Uterus (tissue), 4 donors: Measurements from ENCODE around the gene EVI5. TPM values are rescaled to one million over a fixed set of nuclear protein-coding genes. Genes with fewer than 3 reads are reported as not detected.
A peak's percentile ranks its signal among the peaks of the same experiment; 100 is the strongest.
"Not testable (repeated sequence)": the region's sequence is repeated elsewhere in the genome, so short reads cannot be mapped to it uniquely, and the experiment has no call there.

Source experiments
- DNase-seq, 2 donors: peaks; one replicate each; pipeline ENCODE4 v3.0.0-alpha.2; 2019 to 2020
- H3K27ac ChIP-seq, 2 donors: fragments of 200-600 bp; sonication (generic); 1 replicate in 1 of 2; 2 replicates in 1 of 2; pipeline ENCODE4 v1.5.1; 2016 to 2018
- H3K27me3 ChIP-seq, 2 donors: fragments of 200-600 bp; sonication (generic); one replicate each; pipeline ENCODE4 v1.5.1; 2018 to 2019; ENCODE audit warnings: control low read depth in 1 of 2
- H3K36me3 ChIP-seq, 2 donors: fragments of 200-600 bp; sonication (generic); one replicate each; pipeline ENCODE4 v1.5.1; 2019; ENCODE audit warnings: control low read depth in 1 of 2
- H3K4me1 ChIP-seq, 2 donors: fragments of 200-600 bp; sonication (generic); one replicate each; pipeline ENCODE4 v1.5.1; 2018 to 2019; ENCODE audit warnings: control low read depth in 1 of 2
- H3K4me3 ChIP-seq, 2 donors: fragments of 200-600 bp; sonication (generic); 1 replicate in 1 of 2; 2 replicates in 1 of 2; pipeline ENCODE4 v1.5.1; 2018 to 2019; ENCODE audit warnings: mild to moderate bottlenecking in 1 of 2
- H3K9me3 ChIP-seq, 2 donors: fragments of 200-600 bp; sonication (generic); one replicate each; pipeline ENCODE4 v1.5.1; 2019; ENCODE audit warnings: control low read depth in 1 of 2
- POLR2A ChIP-seq, 2 donors: fragments of 450-650 bp; IDR thresholded peaks; one replicate each; pipeline ENCODE4 v1.6.1; 2016; ENCODE audit warnings: antibody characterized with exemption in 2 of 2, mild to moderate bottlenecking in 1 of 2, moderate library complexity in 1 of 2
- intact Hi-C: fragments of 100-400 bp; cut with DNase I; formaldehyde crosslinking; loops from one replicate; pipeline ENCODE4 v1.15.1; 2023; ENCODE audit warnings: low total_unique reads
- total RNA-seq, 4 donors: library from RNA; depleted of rRNA in 3 of 4; stranded (reverse); fragments of >200 nt in 3 of 4; gene quantifications; one replicate each; pipeline versions ENCODE4 v1.1.0 to v1.2.4, GENCODE V29; 2014 to 2023
- TF ChIP-seq, protein P1 (sequence below), 4 experiments: fragments of 200-600 bp in 2 of 4; fragments of 450-650 bp in 2 of 4; sonication (generic) in 2 of 4; IDR thresholded peaks; one replicate each; pipeline ENCODE4 v1.5.1; 2016 to 2019; ENCODE audit warnings: antibody characterized with exemption in 4 of 4, mild to moderate bottlenecking in 2 of 4, moderate library complexity in 1 of 4
- donor health status: DM: yes; HTN: yes; CAD: no.

The EVI5 gene
- total RNA-seq, 4 donors from 2014 or later, result 53.0 to 112 (median 58.4) TPM

DNA sequence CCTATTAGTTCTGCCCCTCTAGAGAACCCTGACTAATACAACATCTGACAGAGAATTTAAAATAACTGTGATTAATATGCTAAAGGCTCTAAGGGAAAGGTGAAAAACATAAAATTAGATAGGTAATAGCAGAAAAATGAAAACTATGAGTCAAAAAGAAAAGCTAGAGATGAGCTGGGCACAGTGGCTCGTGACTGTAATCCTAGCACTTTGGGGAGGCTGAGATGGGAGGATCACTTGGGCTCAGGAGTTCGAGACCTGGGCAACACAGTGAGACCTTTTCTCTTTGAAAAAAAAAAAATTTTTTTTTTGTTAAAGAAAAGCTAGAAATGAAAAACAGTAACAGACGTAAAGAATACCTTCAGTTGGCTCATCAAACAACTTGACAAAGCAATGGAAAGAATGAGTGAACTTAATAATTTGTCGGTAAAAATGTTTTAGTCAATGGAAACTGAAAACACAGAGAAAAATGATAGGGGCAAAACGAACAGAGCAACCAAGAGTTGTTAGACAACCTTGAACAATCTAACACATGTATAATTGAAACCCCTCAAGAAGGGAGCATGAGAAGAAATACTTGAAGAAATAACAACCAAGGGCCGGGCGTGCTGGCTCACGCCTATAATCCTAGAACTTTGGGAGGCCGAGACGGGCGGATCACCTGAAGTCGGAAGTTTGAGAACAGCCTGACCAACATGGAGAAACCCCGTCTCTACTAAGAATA, 165.3 kb downstream of the EVI5 start:
- Histone ChIP-seq H3K27me3 (no peaks in the 10 kb centered on the region), H3K4me3 (no peak overlapping the region), H3K9me3 (no peaks in the 10 kb centered on the region), H3K36me3 (no peaks in the 10 kb centered on the region), H3K4me1 (no peaks in the 10 kb centered on the region), H3K27ac (no peak overlapping the region)
- intact Hi-C loops, result no loop called here
- no peak for DNase-seq
- TF ChIP-seq POLR2A (IDR thresholded peaks at IDR 0.05), result no peak
- TF ChIP-seq, protein P1, sequence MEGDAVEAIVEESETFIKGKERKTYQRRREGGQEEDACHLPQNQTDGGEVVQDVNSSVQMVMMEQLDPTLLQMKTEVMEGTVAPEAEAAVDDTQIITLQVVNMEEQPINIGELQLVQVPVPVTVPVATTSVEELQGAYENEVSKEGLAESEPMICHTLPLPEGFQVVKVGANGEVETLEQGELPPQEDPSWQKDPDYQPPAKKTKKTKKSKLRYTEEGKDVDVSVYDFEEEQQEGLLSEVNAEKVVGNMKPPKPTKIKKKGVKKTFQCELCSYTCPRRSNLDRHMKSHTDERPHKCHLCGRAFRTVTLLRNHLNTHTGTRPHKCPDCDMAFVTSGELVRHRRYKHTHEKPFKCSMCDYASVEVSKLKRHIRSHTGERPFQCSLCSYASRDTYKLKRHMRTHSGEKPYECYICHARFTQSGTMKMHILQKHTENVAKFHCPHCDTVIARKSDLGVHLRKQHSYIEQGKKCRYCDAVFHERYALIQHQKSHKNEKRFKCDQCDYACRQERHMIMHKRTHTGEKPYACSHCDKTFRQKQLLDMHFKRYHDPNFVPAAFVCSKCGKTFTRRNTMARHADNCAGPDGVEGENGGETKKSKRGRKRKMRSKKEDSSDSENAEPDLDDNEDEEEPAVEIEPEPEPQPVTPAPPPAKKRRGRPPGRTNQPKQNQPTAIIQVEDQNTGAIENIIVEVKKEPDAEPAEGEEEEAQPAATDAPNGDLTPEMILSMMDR (IDR thresholded peaks at IDR 0.05), result no peak

DNA sequence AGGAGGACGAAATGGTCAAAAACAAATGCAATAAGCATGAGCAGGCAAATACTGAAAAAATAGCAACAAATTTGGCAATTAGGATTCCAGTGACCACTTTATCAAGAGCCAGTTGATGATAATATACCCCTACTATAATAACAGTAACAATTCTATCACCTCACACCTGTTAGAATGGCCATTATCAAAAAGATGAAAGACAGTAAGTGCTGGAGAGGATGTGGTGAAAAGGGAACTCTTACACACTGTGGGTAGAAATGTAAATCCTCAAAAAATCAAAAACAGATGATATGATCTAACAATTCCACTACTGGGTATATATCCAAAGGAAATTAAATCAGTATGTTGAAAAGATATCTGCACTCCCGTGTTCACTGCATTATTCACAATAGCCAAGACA, 183.9 kb downstream of the EVI5 start:
- Histone ChIP-seq H3K27ac (no peak overlapping the region), H3K27me3 (no peaks in the 10 kb centered on the region), H3K4me1 (no peaks in the 10 kb centered on the region), H3K36me3 (no peaks in the 10 kb centered on the region), H3K9me3 (no peaks in the 10 kb centered on the region), H3K4me3 (no peak overlapping the region)
- intact Hi-C loops, result no loop called here
- TF ChIP-seq, protein P1 (IDR thresholded peaks at IDR 0.05), result no peak
- TF ChIP-seq POLR2A (IDR thresholded peaks at IDR 0.05), result no peak
- no peak for DNase-seq

DNA sequence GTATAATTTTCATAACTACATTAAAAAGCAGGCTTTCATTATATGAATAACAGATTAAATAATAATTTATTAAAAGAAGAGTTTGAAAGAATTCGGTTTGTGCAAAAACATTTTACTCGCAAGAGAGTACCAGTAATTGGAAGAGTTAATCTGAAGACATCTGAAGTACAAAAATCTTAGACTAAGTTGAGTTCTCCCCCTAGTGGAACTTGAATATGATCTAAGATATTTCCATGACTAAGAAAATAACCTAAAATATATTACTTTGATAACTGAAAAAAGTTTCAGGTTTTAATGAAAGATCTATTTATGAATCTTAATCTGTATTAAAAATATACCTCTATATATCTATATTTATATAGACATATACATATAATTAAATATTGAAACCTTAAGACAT, 185.7 kb downstream of the EVI5 start:
- H3K36me3 ChIP-seq, result no peaks in the 10 kb centered on the region

DNA sequence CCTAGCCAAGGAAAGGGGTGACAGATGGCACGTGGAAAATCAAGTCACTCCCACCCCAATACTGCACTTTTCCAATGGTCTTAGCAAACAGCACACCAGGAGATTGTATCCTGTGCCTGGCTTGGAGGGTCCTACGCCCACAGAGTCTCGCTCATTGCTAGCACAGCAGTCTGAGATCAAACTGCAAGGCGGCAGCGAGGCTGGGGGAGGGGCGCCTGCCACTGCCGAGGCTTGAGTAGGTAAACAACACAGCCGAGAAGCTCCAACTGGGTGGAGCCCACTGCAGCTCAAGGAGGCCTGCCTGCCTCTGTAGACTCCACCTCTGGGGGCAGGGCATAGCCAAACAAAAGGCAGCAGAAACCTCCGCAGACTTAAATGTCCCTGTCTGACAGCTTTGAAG, 195.5 kb downstream of the EVI5 start:
- intact Hi-C loops, H3K36me3 ChIP-seq, H3K4me1 ChIP-seq, H3K4me3 ChIP-seq, DNase-seq, H3K9me3 ChIP-seq, H3K27me3 ChIP-seq, H3K27ac ChIP-seq: not testable (repeated sequence)

More for the DNA sequence above, 185.7 kb downstream of the EVI5 start:
- H3K4me3 ChIP-seq, result no peak overlapping the region
- intact Hi-C loops, result no loop called here
- no peak for DNase-seq
- no peak for TF ChIP-seq POLR2A (IDR thresholded peaks at IDR 0.05)
- TF ChIP-seq, protein P1 (IDR thresholded peaks at IDR 0.05), result peak in 1 of 4 experiments; percentile 25
- no peaks in the 10 kb centered on the region for H3K9me3 ChIP-seq
- no peaks in the 10 kb centered on the region for H3K27me3 ChIP-seq
- H3K4me1 ChIP-seq, result no peaks in the 10 kb centered on the region
- H3K27ac ChIP-seq, result no peak overlapping the region

DNA sequence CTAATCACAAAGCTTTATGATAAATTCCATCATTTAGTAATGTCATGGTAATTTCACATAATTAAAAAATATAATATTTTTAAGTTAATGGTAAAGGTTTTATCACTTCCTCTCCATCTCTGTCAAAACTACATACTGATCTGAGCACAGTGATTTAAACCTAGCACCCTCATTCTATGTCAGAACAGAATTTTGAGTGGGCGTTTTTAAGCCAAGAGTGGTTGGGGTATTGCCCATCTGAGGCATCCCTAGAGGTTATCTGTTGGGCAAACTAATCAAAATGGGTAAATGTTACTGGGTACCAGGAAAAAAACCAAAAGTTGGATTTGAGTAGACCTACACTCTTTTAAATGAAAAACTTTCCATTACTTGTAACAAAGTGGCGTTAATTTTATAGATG, 197.5 kb downstream of the EVI5 start:
- Histone ChIP-seq H3K9me3 (no peaks in the 10 kb centered on the region), H3K27me3 (no peaks in the 10 kb centered on the region), H3K4me3 (no peak overlapping the region), H3K27ac (no peak overlapping the region), H3K4me1 (no peaks in the 10 kb centered on the region), H3K36me3 (no peaks in the 10 kb centered on the region)
- no peak for DNase-seq
- intact Hi-C loops, result no loop called here
- TF ChIP-seq, protein P1 (IDR thresholded peaks at IDR 0.05), result no peak
- no peak for TF ChIP-seq POLR2A (IDR thresholded peaks at IDR 0.05)
